NCI-H526 (cell line): ENCODE results near the gene SIRPA.

Experiments used
- DNase-seq, 2 experiments: peaks; one replicate each; lab custom pipeline; 2025; lab: John Stamatoyannopoulos, UW

The SIRPA gene

DNA sequence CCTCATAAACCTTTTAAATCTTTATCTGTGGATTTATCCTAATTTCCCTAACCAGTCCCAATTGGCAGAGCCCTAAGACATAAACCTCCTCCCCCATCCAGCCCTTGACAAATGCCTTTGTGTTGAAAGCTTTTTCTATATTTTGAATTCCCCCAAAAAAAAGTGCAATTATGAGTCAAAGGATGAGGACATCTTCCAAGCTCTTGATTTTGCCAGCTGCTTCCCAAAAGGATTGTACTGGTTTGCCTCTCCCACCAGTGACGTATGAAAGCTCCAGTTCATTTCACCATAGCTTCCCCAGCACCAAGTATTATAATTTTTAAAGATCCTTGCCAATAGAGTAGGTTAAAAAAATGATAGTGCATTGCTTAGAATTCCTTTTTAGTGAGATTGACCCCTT is 38.9 kb downstream of the SIRPA start:
- DNase-seq, result no peak

DNA sequence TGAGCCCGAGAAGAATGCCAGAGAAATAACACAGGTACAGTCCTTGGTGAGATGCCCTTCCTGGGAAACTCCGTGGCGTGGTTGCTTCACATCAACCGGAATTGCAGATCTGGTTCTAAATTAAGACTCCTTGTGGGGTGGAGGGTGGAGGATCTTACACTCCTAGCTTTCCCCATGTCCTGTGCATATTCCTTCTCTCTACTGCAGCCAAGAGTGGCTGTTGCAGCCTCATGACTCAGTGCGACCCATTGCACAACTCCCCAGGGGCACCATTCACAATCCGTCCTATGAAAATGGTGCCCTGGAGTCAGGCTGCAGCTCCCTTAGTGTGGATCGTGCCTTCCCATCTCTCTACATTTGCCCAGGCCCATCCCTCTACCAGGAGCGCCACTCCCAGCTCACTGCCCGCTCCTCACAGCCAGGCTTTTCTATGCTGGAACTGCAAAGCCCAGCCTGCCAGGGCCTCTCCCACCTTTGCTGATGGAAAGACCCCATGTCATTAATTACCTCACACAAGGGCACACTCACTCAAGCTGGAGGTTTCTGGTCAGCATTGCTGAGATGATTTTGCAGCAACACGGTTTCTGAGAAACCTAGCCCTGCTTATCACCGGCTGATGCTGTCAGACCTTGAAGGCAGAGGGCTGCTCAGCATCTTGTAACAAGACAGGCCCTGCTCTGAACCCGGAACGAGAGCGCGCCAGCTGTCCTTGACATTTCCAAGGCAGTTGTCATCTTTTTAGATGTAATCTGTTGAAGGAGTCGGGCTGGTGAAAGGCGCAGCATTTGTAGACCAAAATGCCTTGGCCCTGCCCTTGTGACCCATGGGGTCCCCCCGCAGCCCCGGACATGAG is 39.7 kb downstream of the SIRPA start:
- no peak for DNase-seq

DNA sequence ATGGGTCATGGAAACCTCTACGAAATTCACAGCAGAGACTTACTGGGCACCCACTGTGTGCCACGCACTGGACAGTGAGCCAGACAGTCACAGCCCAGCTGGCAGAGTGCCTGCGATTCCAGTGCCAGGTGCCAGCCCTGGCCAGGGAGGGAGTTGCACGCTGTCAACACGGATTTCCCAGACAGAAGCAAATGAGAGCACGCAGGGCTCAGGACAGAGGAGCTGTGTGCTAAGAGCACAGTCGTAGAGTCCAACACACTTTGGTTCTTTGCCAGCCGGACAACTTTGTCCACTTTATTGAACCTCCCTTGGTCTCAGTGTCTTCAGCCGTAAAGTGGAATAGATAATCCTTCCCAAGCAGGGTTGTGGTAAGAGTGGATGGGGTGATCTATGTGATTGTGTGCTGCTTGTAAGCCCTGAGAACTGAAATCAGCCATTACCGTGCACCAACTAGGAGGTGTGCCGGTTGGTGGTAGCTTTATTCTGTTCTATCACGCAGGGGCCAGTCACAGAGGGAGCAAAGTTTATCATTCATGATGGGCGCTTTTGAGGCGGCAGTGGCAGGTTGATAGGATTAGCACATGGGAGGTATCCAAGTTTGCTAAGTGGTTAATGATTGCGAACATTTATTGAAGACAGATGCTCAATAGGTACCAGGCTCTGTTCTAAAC is 40.6 kb downstream of the SIRPA start:
- DNase-seq, result no peak

DNA sequence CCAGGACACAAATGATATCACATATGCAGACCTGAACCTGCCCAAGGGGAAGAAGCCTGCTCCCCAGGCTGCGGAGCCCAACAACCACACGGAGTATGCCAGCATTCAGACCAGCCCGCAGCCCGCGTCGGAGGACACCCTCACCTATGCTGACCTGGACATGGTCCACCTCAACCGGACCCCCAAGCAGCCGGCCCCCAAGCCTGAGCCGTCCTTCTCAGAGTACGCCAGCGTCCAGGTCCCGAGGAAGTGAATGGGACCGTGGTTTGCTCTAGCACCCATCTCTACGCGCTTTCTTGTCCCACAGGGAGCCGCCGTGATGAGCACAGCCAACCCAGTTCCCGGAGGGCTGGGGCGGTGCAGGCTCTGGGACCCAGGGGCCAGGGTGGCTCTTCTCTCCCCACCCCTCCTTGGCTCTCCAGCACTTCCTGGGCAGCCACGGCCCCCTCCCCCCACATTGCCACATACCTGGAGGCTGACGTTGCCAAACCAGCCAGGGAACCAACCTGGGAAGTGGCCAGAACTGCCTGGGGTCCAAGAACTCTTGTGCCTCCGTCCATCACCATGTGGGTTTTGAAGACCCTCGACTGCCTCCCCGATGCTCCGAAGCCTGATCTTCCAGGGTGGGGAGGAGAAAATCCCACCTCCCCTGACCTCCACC is 42.2 kb downstream of the SIRPA start:
- DNase-seq, result no peak

DNA sequence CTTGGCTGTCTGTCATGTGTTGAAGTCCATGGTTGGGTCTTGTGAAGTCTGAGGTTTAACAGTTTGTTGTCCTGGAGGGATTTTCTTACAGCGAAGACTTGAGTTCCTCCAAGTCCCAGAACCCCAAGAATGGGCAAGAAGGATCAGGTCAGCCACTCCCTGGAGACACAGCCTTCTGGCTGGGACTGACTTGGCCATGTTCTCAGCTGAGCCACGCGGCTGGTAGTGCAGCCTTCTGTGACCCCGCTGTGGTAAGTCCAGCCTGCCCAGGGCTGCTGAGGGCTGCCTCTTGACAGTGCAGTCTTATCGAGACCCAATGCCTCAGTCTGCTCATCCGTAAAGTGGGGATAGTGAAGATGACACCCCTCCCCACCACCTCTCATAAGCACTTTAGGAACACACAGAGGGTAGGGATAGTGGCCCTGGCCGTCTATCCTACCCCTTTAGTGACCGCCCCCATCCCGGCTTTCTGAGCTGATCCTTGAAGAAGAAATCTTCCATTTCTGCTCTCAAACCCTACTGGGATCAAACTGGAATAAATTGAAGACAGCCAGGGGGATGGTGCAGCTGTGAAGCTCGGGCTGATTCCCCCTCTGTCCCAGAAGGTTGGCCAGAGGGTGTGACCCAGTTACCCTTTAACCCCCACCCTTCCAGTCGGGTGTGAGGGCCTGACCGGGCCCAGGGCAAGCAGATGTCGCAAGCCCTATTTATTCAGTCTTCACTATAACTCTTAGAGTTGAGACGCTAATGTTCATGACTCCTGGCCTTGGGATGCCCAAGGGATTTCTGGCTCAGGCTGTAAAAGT is 43.5 kb downstream of the SIRPA start:
- no peak for DNase-seq

DNA sequence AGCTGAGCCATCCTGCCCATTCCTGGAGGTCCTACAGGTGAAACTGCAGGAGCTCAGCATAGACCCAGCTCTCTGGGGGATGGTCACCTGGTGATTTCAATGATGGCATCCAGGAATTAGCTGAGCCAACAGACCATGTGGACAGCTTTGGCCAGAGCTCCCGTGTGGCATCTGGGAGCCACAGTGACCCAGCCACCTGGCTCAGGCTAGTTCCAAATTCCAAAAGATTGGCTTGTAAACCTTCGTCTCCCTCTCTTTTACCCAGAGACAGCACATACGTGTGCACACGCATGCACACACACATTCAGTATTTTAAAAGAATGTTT is 44.0 kb downstream of the SIRPA start:
- no peak for DNase-seq

DNA sequence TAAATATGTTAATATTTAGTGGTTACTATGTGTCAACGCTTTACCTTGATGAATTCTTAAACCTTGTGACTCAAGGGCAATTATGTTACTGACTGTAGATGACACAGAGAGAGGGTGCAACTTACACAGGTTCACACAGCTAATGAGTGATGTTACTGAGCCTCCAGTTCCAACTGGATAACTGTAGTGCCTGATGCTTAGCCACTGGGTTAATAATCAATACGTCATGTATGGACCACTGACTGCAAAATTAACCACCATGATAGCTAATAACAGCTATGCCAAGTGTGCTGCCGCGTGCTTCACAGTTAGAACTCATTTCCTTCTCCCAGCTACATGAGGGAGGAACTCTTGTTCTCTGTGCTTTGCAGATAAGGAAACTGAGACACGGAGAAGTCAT is 45.4 kb downstream of the SIRPA start:
- no peak for DNase-seq

DNA sequence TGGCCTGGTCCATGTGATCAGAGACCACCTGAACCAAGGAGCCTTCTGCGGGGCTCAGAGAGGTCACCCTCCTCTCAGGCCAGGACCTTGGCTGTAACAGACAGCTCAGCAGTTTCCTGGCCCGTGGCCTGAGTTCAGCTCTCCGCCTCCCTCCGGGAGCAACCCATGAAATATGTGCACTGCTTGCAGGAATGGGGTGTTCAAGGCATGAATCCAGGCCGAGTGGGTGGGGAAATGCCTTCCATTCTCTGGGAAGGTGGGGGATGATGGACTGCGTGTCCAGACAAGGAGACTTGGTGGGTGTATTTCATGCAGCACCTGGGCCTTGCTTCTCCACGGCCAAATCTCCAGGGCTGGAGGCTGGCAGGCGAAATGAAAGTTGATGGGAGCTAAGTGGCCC is 46.0 kb downstream of the SIRPA start:
- DNase-seq, result no peak

DNA sequence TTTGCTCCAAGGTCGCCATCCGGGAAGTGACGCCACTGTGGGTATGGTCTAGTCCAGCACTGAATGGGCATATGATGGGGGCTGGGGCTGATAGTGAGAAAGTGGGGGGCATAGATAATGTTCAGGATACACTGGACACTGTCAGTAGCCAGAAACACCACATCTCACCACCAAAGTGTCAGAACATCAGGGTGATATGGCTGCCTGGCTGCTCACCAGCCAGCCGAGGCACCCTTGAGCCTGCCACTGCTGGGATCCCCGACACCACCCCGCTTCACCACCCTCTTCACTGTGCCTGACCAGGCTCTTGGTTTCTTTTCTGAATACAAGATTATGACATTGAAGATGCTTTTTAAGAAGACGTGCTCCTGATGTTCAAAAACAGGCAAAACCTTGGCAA is 46.9 kb downstream of the SIRPA start:
- no peak for DNase-seq

DNA sequence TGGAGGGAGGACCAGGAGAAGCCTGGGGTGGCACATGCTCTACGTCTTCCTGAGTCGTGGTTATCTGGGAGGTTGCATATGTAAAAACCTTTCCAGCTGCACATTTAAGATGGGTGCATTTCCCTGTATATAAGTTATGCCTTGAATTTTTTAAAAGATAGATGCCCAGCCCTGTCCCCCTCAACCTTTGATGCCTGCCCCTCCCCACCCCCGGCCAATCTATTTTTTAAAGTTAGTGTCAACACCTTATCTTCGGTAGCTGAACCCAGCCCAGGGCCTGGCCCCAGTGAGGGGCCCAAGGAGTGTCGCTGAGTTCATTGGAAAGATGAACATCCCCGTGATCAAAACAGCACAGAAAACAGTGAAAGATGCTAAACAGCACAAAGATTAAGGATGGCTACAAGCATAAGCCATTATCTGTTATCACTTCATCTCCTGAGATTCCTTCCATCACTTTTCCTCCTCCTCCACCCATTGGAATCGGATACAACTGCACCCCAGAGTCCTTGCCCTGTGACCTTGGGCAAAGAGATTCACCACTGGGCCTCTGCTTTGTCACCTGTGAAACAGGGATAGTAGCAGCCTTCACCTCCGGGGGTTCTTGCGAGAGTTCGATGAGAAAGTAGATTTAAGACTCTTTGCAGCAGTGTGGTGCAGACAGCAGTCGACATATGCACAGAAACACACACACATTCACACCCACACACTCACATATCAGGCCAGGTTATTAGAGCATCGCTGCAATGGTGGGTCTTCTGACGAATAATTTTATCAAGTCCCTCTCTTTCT is 47.5 kb downstream of the SIRPA start:
- no peak for DNase-seq

DNA sequence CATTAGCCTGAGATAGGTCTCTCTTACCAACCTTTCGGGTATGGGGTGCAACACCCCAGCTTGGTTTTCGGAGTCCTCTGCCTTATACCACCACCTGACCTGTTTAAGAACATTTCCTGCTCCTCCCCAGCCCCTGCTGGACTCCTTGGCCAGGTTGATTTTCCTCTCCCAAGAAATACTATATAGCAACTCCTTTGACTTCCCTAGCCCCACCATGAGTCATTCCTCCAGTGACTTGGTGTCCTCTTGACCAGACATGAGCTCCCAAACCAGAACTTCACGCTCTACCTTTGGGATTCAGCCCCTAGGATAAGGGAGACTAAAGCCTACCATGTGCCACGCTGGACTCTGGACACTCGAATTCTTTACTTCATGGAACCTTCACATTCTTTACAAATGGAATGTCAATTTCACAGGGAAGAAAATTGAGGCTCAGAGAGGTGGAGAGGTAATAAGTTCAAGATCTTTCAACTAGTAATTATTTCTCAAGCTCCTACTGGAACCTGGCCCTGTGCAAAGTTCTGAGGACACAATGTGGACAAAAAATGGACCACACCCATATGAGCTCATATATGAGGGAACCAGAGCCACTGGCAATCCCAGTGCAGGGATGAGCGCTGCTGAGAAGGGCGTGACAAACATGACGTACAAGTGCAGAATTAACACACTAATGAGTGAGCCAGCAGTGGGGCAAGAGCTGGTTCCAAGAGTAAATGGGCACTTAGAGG is 48.2 kb downstream of the SIRPA start:
- DNase-seq, result no peak

DNA sequence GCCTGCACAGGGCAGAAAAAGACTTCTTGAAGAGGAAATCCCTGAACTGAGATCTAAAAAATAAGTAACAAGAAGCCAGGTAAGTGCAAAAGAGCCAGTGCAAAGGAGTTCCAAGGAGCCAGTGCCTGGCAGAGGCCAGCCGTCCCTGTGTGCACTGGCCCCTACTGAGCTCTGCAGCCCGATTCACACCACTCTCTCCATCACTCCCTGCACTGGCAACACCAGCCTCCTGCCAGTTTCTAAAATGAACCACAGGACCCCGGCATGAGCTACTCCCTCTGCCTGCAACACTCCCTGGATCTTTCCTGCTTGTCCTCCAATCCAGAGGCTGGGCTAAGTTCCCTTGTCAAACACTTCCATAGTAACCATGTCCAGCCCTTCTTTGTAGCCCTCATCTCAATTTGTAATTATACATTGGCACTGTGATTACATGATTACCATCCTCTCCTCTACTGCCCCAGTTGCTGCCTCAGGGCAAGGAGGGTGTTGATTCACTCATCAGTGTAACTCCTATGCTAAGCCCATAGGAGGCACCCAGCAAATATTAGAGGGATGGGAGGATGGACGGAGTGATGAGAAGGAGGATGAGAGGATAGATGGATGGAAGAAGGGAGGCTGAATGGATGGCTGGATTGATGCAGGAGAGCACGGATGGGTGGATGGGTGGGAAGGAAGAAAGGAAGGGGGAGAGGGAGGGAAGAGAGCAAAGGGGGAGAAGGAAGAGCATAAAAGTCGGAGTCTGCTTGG is 49.3 kb downstream of the SIRPA start:
- no peak for DNase-seq

DNA sequence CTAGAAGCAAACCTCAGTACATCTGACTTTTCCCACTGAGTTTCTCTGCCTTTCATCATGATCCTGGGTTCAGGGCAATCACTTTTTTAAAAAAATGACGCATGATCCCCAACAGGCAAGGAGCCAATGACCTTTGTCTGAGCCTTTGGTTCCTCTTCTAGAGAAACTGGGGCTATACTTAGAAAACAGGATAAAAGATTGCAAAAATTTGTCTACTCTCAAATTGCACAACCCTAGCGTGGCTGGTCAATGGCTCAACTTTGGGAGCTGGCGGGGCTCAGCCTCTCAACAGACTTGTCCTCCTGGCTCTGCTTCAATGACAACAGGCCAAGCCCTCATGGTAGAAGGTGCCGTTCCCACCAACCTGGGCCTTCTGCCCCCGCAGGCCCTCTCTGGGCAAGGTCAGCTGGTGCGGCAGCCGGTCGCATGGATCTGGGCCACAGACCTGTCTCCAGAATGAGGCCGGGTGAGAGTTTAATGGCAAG is 50.0 kb downstream of the SIRPA start:
- DNase-seq, result no peak

DNA sequence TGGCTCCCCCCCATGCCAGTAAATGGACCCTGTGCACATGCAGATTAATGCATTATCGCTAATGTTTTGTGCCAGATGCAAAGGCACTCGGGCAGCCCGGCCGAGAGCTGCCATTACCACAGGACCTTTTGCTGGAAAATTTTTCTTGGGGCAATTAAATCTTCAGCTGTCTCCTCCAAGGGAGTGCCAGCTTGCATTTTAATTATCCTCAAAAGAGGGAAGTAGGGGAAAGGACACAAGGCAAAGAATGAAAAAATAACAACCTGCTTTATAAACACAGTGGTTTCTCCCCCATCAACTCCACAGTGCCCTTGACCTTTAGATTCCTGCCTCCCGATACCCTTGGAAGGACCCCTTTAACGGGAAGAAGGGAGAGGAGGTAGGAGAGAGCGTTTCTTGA is 50.5 kb downstream of the SIRPA start:
- DNase-seq, result no peak

DNA sequence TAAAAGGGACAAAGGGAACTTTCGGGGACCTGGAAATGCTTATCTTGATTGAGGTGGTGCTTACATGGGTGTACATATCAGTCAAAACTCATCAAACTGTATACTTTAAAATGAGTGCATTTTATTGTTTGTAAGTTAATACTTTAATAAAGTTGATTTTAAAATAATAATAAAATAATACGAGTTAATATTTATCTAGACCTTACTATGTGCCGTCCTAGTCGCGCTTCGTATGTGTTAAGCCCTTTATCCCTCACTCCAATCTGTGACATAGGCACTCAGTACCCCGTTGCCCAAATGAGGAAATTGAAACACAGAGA is 51.2 kb downstream of the SIRPA start:
- no peak for DNase-seq

DNA sequence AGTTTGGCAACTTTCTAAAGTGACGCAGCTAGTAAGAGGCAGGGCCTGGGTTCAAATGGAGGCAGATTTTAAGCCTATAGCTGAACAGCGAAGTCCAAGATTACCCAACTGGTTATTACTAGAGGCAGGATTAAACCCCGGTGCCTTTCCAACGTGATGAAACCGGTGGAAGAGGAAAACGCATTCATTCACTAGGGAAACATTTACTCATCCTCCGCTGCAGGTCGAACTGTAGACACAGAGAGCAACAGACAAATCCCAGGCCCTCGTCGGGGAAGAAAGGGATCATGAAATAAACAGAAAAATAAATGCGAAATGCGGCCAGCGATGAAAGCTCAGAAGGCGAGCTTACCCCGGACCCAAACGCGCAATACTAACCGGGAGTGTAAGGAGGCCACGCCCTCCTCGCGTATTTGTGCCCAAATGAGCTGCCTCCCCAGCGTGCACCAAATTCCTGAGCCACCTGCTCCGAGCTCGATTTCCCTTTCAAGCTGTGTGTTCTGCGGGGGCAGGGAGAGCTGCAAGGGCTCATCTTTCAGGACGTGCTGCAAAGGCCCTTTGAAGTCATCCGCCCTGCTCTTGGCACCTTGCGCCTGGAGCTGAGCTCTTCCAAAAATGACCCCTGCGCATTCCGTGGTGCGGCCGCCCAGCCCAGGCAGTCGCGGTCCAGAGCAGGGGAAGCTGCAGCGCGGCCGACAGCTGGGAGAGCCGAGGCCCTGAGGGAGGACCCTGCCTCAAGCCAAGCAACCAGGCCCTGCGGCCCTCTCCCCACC is 51.7 kb downstream of the SIRPA start:
- DNase-seq, result peak; percentile 15 to 71

DNA sequence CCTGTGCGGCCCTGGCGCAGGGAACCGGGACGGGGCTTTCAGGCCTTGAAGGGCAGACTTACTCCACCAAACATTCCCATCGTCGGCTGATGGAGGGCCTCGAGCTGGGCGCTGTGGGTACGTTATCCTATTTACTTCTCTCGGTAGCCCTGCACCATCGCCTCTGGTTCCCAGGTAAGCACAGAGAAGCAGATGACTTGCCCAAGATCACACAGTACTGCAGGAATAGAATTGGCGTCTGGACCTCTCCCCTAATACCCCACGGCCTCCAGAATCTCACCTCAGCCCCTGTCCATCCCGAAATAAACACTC is 52.3 kb downstream of the SIRPA start:
- no peak for DNase-seq

DNA sequence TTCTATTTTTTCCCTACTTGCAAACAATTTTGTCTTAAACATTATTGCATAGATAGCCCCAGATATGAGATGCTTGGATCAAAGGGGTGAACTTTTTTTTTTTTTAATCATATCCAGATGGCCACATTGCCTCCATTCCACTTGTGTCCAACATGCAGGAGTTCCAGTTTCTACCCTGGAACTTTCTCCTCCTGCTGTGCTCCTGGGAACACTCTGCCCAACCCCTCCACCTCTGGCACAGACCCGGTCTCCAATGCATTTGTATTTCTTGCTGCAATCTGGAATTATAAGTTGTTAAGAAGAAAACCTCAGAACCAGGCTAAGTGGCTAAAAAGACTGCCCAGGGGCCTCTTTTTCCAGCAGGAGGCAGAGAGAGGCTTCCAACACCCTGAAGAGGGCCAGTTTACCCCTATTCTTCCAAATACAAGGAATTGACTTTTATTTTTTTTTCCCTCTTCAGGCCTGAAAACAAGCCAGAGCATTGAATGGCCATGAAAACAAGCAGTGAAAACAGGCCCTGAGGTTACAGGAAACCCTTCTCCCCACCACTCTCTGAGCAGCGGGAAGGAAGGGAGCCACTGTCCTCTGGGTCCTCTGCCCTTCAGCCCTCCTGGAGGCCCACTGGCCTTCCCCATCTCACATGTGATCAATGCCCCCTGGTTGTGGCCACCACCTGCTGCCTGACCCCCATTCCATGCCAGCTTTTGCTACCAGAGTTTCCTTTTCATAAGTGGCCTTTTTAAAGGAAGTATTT is 54.3 kb downstream of the SIRPA start:
- no peak for DNase-seq

DNA sequence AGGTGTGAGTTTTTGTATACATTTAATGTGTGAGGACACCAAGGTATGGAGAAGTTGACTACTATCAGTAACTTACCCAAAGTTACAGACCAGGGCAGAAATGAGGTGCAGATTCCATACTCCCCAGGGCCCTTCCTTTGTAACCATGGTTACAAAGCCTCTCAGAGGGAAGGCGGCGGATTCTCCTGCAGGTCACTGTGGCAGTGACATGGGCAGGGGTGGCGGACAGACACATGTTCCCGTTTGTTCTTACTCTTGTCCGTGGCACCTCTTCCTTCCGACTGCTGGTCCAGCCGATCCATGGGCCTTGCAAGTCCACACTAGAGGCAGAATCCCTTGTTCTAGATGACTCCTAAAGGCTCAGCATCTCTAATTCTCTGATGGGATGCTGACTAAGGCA is 55.6 kb downstream of the SIRPA start:
- no peak for DNase-seq
